GM23338 (cell line): Measurements from ENCODE around the gene GNB2. TPM values are rescaled to one million over a fixed set of nuclear protein-coding genes. Genes with fewer than 3 reads are reported as not detected.

ENCODE experiments used
- ATAC-seq: fragments of 200-7000 bp; cut with Tn5 transposase; 3 replicates; pipeline ENCODE4 v1.9.1; 2020
- DNase-seq: peaks from one replicate; pipeline ENCODE4 v3.0.0-alpha.2; 2015; ENCODE audit warnings: low spot score
- H2AFZ ChIP-seq: fragments of 200-600 bp; sonication (generic); 2 replicates; pipeline ENCODE4 v1.8.0; 2016; ENCODE audit warnings: antibody characterized with exemption, mild to moderate bottlenecking, moderate library complexity
- H3F3A ChIP-seq: fragments of 200-600 bp; sonication (generic); replicated peaks from 2 replicates; pipeline ENCODE4 v1.8.0; 2017; ENCODE audit warnings: antibody characterized with exemption, mixed run types, low read depth
- H3K27ac ChIP-seq: fragments of 200-600 bp; sonication (generic); 2 replicates; pipeline ENCODE4 v1.6.1; 2016; ENCODE audit warnings: low read depth
- H3K27me3 ChIP-seq: fragments of 200-600 bp; sonication (generic); 2 replicates; pipeline ENCODE4 v1.8.0; 2016; ENCODE audit warnings: mild to moderate bottlenecking, mixed run types, moderate library complexity; ENCODE audit not compliant: insufficient read depth
- H3K36me3 ChIP-seq: fragments of 200-600 bp; sonication (generic); 2 replicates; pipeline ENCODE4 v1.8.0; 2016; ENCODE audit warnings: mild to moderate bottlenecking; ENCODE audit not compliant: insufficient read depth
- H3K4me1 ChIP-seq: fragments of 200-600 bp; sonication (generic); 2 replicates; pipeline ENCODE4 v1.8.0; 2016; ENCODE audit warnings: mild to moderate bottlenecking, moderate library complexity; ENCODE audit not compliant: insufficient read depth
- H3K4me2 ChIP-seq: fragments of 200-600 bp; sonication (generic); 2 replicates; pipeline ENCODE4 v1.7.1; 2017; ENCODE audit warnings: mixed run types
- H3K4me3 ChIP-seq: fragments of 200-600 bp; sonication (generic); 2 replicates; pipeline ENCODE4 v1.6.1; 2016; ENCODE audit warnings: mixed run types
- H3K79me2 ChIP-seq: fragments of 200-600 bp; sonication (generic); replicated peaks from 2 replicates; pipeline ENCODE4 v1.8.0; 2017; ENCODE audit warnings: mild to moderate bottlenecking; ENCODE audit not compliant: insufficient read depth
- H3K9me2 ChIP-seq: fragments of 200-600 bp; sonication (generic); 2 replicates; pipeline ENCODE4 v1.8.0; 2017; ENCODE audit not compliant: insufficient read depth
- H4K20me1 ChIP-seq: fragments of 200-600 bp; sonication (generic); replicated peaks from 2 replicates; pipeline ENCODE4 v1.8.0; 2017; ENCODE audit warnings: mild to moderate bottlenecking; ENCODE audit not compliant: insufficient read depth
- H3K27ac Mint-ChIP-seq: 2 replicates; pipeline ENCODE4 v1.8.0; 2020; ENCODE audit warnings: inconsistent platforms, mild to moderate bottlenecking, moderate library complexity, mixed read lengths
- H3K27me3 Mint-ChIP-seq: 3 replicates; pipeline ENCODE4 v1.8.0; 2022; ENCODE audit warnings: low read depth, mild to moderate bottlenecking, moderate library complexity, mixed read lengths, inconsistent platforms; ENCODE audit not compliant: insufficient read depth, poor library complexity
- H3K36me3 Mint-ChIP-seq: 3 replicates; pipeline ENCODE4 v1.8.0; 2021; ENCODE audit warnings: low read depth, mild to moderate bottlenecking, inconsistent platforms, moderate library complexity, mixed read lengths
- H3K4me1 Mint-ChIP-seq: 3 replicates; pipeline ENCODE4 v1.8.0; 2020; ENCODE audit warnings: mild to moderate bottlenecking, inconsistent platforms, mixed read lengths
- H3K4me3 Mint-ChIP-seq: 3 replicates; pipeline ENCODE4 v1.8.0; 2021; ENCODE audit warnings: moderate library complexity, mild to moderate bottlenecking, inconsistent platforms, mixed read lengths
- H3K9me3 Mint-ChIP-seq: 3 replicates; pipeline ENCODE4 v1.8.0; 2020; ENCODE audit warnings: moderate library complexity, mild to moderate bottlenecking, inconsistent platforms, mixed read lengths
- CREB1 ChIP-seq: fragments of 250-450 bp; sonication (Bioruptor Pico); IDR thresholded peaks from 2 replicates; pipeline ENCODE4 v1.5.0; 2020; ENCODE audit warnings: low read depth, mild to moderate bottlenecking, moderate library complexity
- REST ChIP-seq: IDR thresholded peaks from one replicate; pipeline ENCODE4 v1.6.1; 2018; ENCODE audit warnings: antibody characterized with exemption; ENCODE audit not compliant: unreplicated experiment
- ZNF114 ChIP-seq: fragments of 250-450 bp; sonication (Bioruptor Pico); IDR thresholded peaks from 2 replicates; pipeline ENCODE4 v1.5.0; 2020; ENCODE audit warnings: mild to moderate bottlenecking, moderate library complexity
- polyA plus RNA-seq: library from polyadenylated mRNA; unstranded; fragments of >200 nt; fragmentation: Nextera tagmentation; extraction: Ambion mirVana; gene quantifications from 2 replicates; pipeline ENCODE4 v1.2.1, GENCODE V29; 2016
- total RNA-seq: library from RNA; depleted of rRNA; stranded (reverse); fragments of >200 nt; shearing (Covaris generic); gene quantifications from 2 replicates; pipeline ENCODE4 v1.2.3, GENCODE V29; 2014
- TF ChIP-seq, protein P1 (sequence below): fragments of 250-450 bp; sonication (Bioruptor Pico); IDR thresholded peaks from 2 replicates; pipeline ENCODE4 v1.5.0; 2020; ENCODE audit warnings: mild to moderate bottlenecking, moderate library complexity

Gene GNB2
- total and polyA plus RNA-seq, 2 experiments from 2014 or later, result 112 to 153 TPM

GRCh38 chr7:100630066-100630465 lies 43.5 kb upstream of the GNB2 start:
- Mint-ChIP-seq H3K27me3 (peaks cover 38% of the 10 kb centered on the region), H3K36me3 (no peaks in the 10 kb centered on the region; the same call in 2 of the 3 replicates), H3K4me3 (no peak overlapping the region; the same call in 2 of the 3 replicates), H3K27ac (no peak overlapping the region), H3K4me1 (peaks cover 8% of the 10 kb centered on the region; the same call in 2 of the 3 replicates), H3K9me3 (no peaks in the 10 kb centered on the region; the same call in 2 of the 3 replicates)
- TF ChIP-seq ZNF114 (CRISPR knock-in tag) (no peak), CREB1 (no peak), REST (no peak)
- TF ChIP-seq, protein P1, sequence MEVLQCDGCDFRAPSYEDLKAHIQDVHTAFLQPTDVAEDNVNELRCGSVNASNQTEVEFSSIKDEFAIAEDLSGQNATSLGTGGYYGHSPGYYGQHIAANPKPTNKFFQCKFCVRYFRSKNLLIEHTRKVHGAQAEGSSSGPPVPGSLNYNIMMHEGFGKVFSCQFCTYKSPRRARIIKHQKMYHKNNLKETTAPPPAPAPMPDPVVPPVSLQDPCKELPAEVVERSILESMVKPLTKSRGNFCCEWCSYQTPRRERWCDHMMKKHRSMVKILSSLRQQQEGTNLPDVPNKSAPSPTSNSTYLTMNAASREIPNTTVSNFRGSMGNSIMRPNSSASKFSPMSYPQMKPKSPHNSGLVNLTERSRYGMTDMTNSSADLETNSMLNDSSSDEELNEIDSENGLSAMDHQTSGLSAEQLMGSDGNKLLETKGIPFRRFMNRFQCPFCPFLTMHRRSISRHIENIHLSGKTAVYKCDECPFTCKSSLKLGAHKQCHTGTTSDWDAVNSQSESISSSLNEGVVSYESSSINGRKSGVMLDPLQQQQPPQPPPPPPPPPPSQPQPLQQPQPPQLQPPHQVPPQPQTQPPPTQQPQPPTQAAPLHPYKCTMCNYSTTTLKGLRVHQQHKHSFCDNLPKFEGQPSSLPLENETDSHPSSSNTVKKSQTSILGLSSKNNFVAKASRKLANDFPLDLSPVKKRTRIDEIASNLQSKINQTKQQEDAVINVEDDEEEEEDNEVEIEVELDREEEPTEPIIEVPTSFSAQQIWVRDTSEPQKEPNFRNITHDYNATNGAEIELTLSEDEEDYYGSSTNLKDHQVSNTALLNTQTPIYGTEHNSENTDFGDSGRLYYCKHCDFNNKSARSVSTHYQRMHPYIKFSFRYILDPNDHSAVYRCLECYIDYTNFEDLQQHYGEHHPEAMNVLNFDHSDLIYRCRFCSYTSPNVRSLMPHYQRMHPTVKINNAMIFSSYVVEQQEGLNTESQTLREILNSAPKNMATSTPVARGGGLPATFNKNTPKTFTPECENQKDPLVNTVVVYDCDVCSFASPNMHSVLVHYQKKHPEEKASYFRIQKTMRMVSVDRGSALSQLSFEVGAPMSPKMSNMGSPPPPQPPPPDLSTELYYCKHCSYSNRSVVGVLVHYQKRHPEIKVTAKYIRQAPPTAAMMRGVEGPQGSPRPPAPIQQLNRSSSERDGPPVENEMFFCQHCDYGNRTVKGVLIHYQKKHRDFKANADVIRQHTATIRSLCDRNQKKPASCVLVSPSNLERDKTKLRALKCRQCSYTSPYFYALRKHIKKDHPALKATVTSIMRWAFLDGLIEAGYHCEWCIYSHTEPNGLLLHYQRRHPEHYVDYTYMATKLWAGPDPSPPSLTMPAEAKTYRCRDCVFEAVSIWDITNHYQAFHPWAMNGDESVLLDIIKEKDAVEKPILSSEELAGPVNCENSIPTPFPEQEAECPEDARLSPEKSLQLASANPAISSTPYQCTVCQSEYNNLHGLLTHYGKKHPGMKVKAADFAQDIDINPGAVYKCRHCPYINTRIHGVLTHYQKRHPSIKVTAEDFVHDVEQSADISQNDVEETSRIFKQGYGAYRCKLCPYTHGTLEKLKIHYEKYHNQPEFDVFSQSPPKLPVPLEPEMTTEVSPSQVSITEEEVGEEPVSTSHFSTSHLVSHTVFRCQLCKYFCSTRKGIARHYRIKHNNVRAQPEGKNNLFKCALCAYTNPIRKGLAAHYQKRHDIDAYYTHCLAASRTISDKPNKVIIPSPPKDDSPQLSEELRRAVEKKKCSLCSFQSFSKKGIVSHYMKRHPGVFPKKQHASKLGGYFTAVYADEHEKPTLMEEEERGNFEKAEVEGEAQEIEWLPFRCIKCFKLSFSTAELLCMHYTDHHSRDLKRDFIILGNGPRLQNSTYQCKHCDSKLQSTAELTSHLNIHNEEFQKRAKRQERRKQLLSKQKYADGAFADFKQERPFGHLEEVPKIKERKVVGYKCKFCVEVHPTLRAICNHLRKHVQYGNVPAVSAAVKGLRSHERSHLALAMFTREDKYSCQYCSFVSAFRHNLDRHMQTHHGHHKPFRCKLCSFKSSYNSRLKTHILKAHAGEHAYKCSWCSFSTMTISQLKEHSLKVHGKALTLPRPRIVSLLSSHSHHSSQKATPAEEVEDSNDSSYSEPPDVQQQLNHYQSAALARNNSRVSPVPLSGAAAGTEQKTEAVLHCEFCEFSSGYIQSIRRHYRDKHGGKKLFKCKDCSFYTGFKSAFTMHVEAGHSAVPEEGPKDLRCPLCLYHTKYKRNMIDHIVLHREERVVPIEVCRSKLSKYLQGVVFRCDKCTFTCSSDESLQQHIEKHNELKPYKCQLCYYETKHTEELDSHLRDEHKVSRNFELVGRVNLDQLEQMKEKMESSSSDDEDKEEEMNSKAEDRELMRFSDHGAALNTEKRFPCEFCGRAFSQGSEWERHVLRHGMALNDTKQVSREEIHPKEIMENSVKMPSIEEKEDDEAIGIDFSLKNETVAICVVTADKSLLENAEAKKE (CRISPR knock-in tag), result no peak
- DNase-seq (no peak), ATAC-seq (no peak)
- Histone ChIP-seq H3K27me3 (peaks cover 21% of the 10 kb centered on the region), H2AFZ (no peak overlapping the region), H3F3A (peaks cover 9% of the 10 kb centered on the region; the same call in 1 of the 2 replicates), H3K4me1 (peaks cover 11% of the 10 kb centered on the region), H3K27ac (no peak overlapping the region), H4K20me1 (no peaks in the 10 kb centered on the region), H3K4me2 (no peak overlapping the region), H3K79me2 (no peaks in the 10 kb centered on the region), H3K36me3 (no peaks in the 10 kb centered on the region), H3K9me2 (no peaks in the 10 kb centered on the region), H3K4me3 (no peak overlapping the region)
